ENCODE results near the gene CREB5. TPM values are rescaled to one million over a fixed set of nuclear protein-coding genes. Genes with fewer than 3 reads are reported as not detected.
"Not testable (repeated sequence)": the region's sequence is repeated elsewhere in the genome, so short reads cannot be mapped to it uniquely, and the experiment has no call there.

CREB5 gene
- total and polyA plus RNA-seq, 2 donors (not counting 3 experiments of a cell fraction or from before 2014, with no cell fraction given): 19.6 to 28.4 TPM

- dilution Hi-C loops (cut with MboI; ENCODE audit: extremely low pct_ligation_motif_present, low sequenced_read_pairs): no loop called here
- POLR2A ChIA-PET: no interaction called here
- no peak overlapping the region for H2AFZ ChIP-seq (ENCODE audit: low read depth, low read length)
Observed at GRCh38 chr7:28551331-28551730, 139.0 kb downstream of the CREB5 start.

DNA sequence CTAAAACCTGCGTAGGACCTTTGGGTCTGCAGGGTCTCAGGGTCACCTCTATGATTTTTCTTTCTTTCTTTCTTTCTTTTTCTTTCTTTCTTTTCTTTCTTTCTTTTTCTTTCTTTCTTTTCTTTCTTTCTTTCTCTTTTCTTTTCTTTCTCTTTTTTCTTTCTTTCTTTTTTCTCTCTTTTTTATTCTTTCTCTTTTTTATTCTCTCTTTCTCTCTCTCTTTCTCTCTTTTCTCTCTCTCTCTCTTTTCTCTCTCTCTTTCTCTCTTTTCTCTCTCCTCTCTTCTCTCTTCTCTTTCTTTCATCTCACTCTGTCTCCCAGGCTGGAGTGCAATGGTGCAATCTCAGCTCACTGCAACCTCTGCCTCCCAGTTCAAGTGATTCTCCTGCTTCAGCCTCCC lies 139.4 kb downstream of the CREB5 start:
- intact Hi-C loops (cut with micrococcal nuclease); H3K4me2 ChIP-seq (ENCODE audit: insufficient read depth, low read length); DNase-seq (ENCODE audit: low read depth, low spot score); FAIRE-seq; H3K27ac ChIP-seq (ENCODE audit: insufficient read depth, low read depth, low read length); dilution Hi-C loops (cut with MboI; ENCODE audit: extremely low pct_ligation_motif_present, low sequenced_read_pairs); H3K9me3 ChIP-seq (replicated peaks; ENCODE audit: control insufficient read depth, insufficient read depth, low read length); H3K9ac ChIP-seq (replicated peaks; ENCODE audit: extremely low read depth, insufficient read depth, low read length); H3K4me1 ChIP-seq (ENCODE audit: control insufficient read depth, extremely low read depth, insufficient read depth, low read length); BruUV-seq (replicated peaks); H2AFZ ChIP-seq (ENCODE audit: low read depth, low read length); H3K4me3 ChIP-seq (replicated peaks in 1 of 3; ENCODE audit: insufficient read depth in 1 of 3, low read depth in 1 of 3, low read length in 3 of 3); H4K20me1 ChIP-seq (replicated peaks; ENCODE audit: control insufficient read depth, extremely low read depth, insufficient read depth, low read length); H3K9me1 ChIP-seq (replicated peaks; ENCODE audit: control insufficient read depth, extremely low read depth, insufficient read depth, low read length); H3K79me2 ChIP-seq (ENCODE audit: control insufficient read depth, insufficient read depth, low read length); H3K36me3 ChIP-seq (ENCODE audit: control insufficient read depth in 2 of 2, extremely low read depth in 1 of 2, insufficient read depth in 2 of 2, low read length in 2 of 2); POLR2A ChIA-PET: not testable (repeated sequence)
- peaks cover 9 to 18% of the 10 kb centered on the region in 2 experiments for H3K27me3 ChIP-seq (ENCODE audit: control insufficient read depth in 2 of 2, insufficient read depth in 2 of 2, low read length in 2 of 2)
- CTCF ChIA-PET: interaction anchor here (1.2 kb wide), 1 partner anchor 10 kb away, joined by 3 read pairs; no protein-coding TSS in a partner anchor

More at GRCh38 chr7:28551331-28551730, 139.0 kb downstream of the CREB5 start:
- BruUV-seq (replicated peaks): no TSS peak
- H3K4me3 ChIP-seq (replicated peaks in 1 of 3; ENCODE audit: insufficient read depth in 1 of 3, low read depth in 1 of 3, low read length in 3 of 3): no peak overlapping the region
- no peak for TF ChIP-seq JUN (IDR thresholded peaks at IDR 0.05; ENCODE audit: borderline replicate concordance, insufficient read depth, insufficient read length, low read depth)
- TF ChIP-seq EZH2 (IDR thresholded peaks at IDR 0.05; ENCODE audit: borderline replicate concordance, low read depth, low read length, severe bottlenecking): no peak
- TF ChIP-seq GATA2 (IDR thresholded peaks at IDR 0.05; ENCODE audit: insufficient read depth, insufficient read length, low read depth, low read length): no peak
- no peak for TF ChIP-seq FOS (IDR thresholded peaks at IDR 0.05; ENCODE audit: borderline replicate concordance, insufficient read depth, low read length)
- TF ChIP-seq, protein P1, sequence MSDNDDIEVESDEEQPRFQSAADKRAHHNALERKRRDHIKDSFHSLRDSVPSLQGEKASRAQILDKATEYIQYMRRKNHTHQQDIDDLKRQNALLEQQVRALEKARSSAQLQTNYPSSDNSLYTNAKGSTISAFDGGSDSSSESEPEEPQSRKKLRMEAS (IDR thresholded peaks at IDR 0.05; ENCODE audit: insufficient read depth, insufficient read length): no peak
- TF ChIP-seq CTCF (IDR thresholded peaks at IDR 0.05; ENCODE audit: extremely low read depth in 1 of 2, insufficient read depth in 1 of 2, low read depth in 1 of 2, low read length in 2 of 2): no peak
- no peak for TF ChIP-seq POLR2AphosphoS5 (IDR thresholded peaks at IDR 0.05; ENCODE audit: insufficient read depth, low read depth, low read length)
- TF ChIP-seq MYC (IDR thresholded peaks at IDR 0.05; ENCODE audit: low read depth, low read length): no peak
- no peak for TF ChIP-seq POLR2A (IDR thresholded peaks at IDR 0.05; ENCODE audit: low read depth, low read length)
- H3K4me2 ChIP-seq (ENCODE audit: insufficient read depth, low read length): no peak overlapping the region
- H3K4me1 ChIP-seq (ENCODE audit: control insufficient read depth, extremely low read depth, insufficient read depth, low read length): no peaks in the 10 kb centered on the region
- FAIRE-seq (no peak), DNase-seq (ENCODE audit: low read depth, low spot score) (no peak)
- no peak overlapping the region for H3K27ac ChIP-seq (ENCODE audit: insufficient read depth, low read depth, low read length)
- H3K27me3 ChIP-seq (ENCODE audit: control insufficient read depth in 2 of 2, insufficient read depth in 2 of 2, low read length in 2 of 2): peaks cover 9 to 18% of the 10 kb centered on the region in 2 experiments
- no peak overlapping the region for H3K9ac ChIP-seq (replicated peaks; ENCODE audit: extremely low read depth, insufficient read depth, low read length)
- no peaks in the 10 kb centered on the region for H4K20me1 ChIP-seq (replicated peaks; ENCODE audit: control insufficient read depth, extremely low read depth, insufficient read depth, low read length)
- CTCF ChIA-PET: interaction anchor here (1.2 kb wide), 1 partner anchor 10 kb away, joined by 3 read pairs; no protein-coding TSS in a partner anchor
- H3K79me2 ChIP-seq (ENCODE audit: control insufficient read depth, insufficient read depth, low read length): no peaks in the 10 kb centered on the region
- no peaks in the 10 kb centered on the region for H3K9me1 ChIP-seq (replicated peaks; ENCODE audit: control insufficient read depth, extremely low read depth, insufficient read depth, low read length)
- no peaks in the 10 kb centered on the region for H3K9me3 ChIP-seq (replicated peaks; ENCODE audit: control insufficient read depth, insufficient read depth, low read length)
- intact Hi-C loops (cut with micrococcal nuclease): no loop called here
- H3K36me3 ChIP-seq (ENCODE audit: control insufficient read depth in 2 of 2, extremely low read depth in 1 of 2, insufficient read depth in 2 of 2, low read length in 2 of 2): no peaks in the 10 kb centered on the region

Measured in endothelial cell of umbilical vein (primary cell).